ENCODE data around the gene GPR155.

DNA sequence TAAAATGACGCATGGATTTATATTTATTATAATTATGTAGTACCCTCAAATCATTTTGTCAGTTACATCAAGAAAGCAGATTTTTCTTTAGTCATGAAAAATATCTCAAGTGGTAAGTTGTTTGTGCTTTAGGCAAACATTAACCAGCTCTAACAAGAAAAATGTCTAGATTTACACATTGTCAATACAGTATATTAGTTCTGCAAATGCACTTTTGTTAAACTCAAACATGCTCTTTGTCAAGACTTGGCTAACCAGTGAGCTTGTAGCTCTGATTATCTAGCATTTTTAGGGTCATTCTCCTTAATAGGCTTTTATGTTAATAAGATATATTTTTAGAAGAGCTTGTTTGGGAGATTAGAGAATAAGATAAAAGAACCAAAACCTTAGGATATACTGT is 58.6 kb downstream of the GPR155 start:
- TF ChIP-seq CTCF (conservative IDR thresholded peaks at IDR 0.05; ENCODE audit: low read length): no peak
- TF ChIP-seq EZH2phosphoT487 (IDR thresholded peaks at IDR 0.05; ENCODE audit: borderline replicate concordance): no peak

Measured in Loucy (cell line).